ENCODE results near the gene AMBP. TPM values are rescaled to one million over a fixed set of nuclear protein-coding genes. Genes with fewer than 3 reads are reported as not detected.

Gene AMBP
- total RNA-seq, 1 experiment from 2014 or later, result not detected

DNA sequence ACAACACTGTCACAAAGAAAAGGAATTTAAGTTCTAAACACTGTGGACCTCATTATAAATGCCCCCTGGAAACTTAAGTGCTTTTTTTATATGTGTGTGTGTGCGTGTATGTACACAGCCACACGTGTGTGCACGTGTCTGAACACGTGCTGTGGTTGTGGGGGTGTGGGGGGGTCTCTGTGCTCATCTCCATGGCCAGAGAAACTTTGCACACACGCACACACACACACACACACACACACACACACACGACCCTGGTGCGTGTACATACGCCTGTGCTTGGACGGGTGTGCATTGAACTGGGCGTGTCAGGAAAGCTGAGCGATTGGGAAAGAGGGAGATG, 27.9 kb downstream of the AMBP start:
- Histone ChIP-seq H3K27me3 (ENCODE audit: insufficient read depth, low read depth) (peaks cover 96% of the 10 kb centered on the region), H3K4me2 (no peak overlapping the region), H3K4me1 (replicated peaks; ENCODE audit: insufficient read depth) (no peaks in the 10 kb centered on the region), H3K9me3 (ENCODE audit: insufficient read depth, low read depth) (no peaks in the 10 kb centered on the region), H3K36me3 (ENCODE audit: low read depth) (no peaks in the 10 kb centered on the region), H3K4me3 (no peak overlapping the region), H4K20me1 (ENCODE audit: insufficient read depth) (no peaks in the 10 kb centered on the region), H3F3A (ENCODE audit: insufficient read depth, low read depth) (no peaks in the 10 kb centered on the region), H3K9me2 (ENCODE audit: insufficient read depth) (no peaks in the 10 kb centered on the region), H3K27ac (no peak overlapping the region), H2AFZ (no peak overlapping the region), H3K79me2 (ENCODE audit: low read depth) (no peaks in the 10 kb centered on the region)
- TF ChIP-seq EZH2 (IDR thresholded peaks at IDR 0.05; ENCODE audit: low read depth), result no peak
- TF ChIP-seq, protein P1, sequence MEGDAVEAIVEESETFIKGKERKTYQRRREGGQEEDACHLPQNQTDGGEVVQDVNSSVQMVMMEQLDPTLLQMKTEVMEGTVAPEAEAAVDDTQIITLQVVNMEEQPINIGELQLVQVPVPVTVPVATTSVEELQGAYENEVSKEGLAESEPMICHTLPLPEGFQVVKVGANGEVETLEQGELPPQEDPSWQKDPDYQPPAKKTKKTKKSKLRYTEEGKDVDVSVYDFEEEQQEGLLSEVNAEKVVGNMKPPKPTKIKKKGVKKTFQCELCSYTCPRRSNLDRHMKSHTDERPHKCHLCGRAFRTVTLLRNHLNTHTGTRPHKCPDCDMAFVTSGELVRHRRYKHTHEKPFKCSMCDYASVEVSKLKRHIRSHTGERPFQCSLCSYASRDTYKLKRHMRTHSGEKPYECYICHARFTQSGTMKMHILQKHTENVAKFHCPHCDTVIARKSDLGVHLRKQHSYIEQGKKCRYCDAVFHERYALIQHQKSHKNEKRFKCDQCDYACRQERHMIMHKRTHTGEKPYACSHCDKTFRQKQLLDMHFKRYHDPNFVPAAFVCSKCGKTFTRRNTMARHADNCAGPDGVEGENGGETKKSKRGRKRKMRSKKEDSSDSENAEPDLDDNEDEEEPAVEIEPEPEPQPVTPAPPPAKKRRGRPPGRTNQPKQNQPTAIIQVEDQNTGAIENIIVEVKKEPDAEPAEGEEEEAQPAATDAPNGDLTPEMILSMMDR (conservative IDR thresholded peaks at IDR 0.05), result no peak
- CTCF ChIA-PET, result no interaction called here
- no TSS peak for BruUV-seq (replicated peaks)
- POLR2A ChIA-PET (ENCODE audit: unreplicated experiment), result no interaction called here
- intact Hi-C loops (cut with micrococcal nuclease; ENCODE audit: unreplicated experiment), result no loop called here
- no peak for DNase-seq

DNA sequence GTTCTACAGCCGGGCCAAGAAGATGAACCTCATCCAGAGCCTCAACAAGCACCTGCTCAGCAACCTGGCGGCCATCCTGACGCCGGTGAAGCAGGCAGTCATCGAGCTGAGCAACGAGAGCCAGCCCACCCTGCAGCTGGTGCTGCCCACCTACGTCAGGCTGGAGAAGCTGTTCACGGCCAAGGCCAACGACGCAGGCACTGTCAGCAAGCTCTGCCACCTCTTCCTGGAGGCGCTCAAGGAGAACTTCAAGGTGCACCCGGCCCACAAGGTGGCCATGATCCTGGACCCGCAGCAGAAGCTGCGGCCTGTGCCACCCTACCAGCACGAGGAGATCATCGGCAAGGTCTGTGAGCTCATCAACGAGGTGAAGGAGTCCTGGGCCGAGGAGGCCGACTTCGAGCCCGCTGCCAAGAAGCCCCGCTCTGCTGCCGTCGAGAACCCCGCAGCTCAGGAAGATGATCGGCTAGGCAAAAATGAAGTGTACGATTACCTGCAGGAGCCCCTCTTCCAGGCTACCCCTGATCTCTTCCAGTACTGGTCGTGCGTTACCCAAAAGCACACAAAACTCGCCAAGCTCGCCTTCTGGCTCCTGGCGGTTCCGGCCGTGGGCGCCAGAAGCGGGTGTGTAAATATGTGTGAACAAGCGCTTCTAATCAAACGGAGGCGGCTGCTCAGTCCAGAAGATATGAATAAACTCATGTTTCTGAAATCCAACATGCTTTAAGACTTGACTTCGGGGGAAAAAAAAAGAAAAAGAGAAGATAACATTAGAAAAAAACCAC, 28.5 kb downstream of the AMBP start:
- Histone ChIP-seq H2AFZ (no peak overlapping the region), H3K4me1 (replicated peaks; ENCODE audit: insufficient read depth) (no peaks in the 10 kb centered on the region), H3K9me3 (ENCODE audit: insufficient read depth, low read depth) (no peaks in the 10 kb centered on the region), H3K27ac (no peak overlapping the region), H3K4me3 (no peak overlapping the region), H3K27me3 (ENCODE audit: insufficient read depth, low read depth) (peaks cover 97% of the 10 kb centered on the region), H4K20me1 (ENCODE audit: insufficient read depth) (no peaks in the 10 kb centered on the region), H3K9me2 (ENCODE audit: insufficient read depth) (no peaks in the 10 kb centered on the region), H3K79me2 (ENCODE audit: low read depth) (no peaks in the 10 kb centered on the region), H3F3A (ENCODE audit: insufficient read depth, low read depth) (no peaks in the 10 kb centered on the region), H3K36me3 (ENCODE audit: low read depth) (no peaks in the 10 kb centered on the region), H3K4me2 (no peak overlapping the region)
- BruUV-seq (replicated peaks), result no TSS peak
- TF ChIP-seq EZH2 (IDR thresholded peaks at IDR 0.05; ENCODE audit: low read depth), result no peak
- TF ChIP-seq, protein P1 (conservative IDR thresholded peaks at IDR 0.05), result no peak
- POLR2A ChIA-PET (ENCODE audit: unreplicated experiment), result no interaction called here
- CTCF ChIA-PET, result no interaction called here
- intact Hi-C loops (cut with micrococcal nuclease; ENCODE audit: unreplicated experiment), result no loop called here
- DNase-seq, result no peak

DNA sequence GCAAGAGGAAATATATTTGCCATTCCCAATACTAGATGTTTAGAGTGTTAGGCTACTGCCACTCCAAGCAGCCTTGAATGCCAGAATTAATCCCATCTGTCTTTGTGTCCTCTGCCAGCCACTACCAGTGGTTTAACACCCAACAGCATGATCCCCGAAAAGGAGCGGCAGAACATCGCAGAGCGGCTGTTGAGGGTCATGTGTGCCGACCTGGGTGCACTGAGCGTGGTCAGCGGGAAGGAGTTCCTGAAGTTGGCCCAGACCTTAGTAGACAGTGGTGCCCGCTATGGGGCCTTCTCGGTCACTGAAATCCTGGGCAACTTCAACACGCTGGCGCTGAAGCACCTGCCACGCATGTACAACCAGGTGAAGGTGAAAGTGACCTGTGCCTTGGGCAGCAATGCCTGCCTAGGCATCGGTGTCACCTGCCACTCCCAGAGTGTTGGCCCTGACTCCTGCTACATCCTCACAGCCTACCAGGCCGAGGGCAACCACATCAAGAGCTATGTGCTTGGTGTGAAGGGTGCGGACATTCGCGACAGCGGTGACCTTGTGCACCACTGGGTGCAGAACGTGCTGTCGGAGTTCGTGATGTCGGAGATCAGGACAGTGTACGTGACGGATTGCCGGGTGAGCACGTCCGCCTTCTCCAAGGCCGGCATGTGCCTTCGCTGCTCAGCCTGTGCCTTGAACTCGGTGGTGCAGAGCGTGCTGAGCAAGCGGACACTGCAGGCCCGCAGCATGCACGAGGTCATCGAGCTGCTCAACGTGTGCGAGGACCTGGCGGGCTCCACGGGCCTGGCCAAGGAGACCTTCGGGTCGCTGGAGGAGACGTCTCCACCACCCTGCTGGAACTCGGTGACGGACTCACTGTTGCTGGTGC, 29.3 kb downstream of the AMBP start:
- DNase-seq, result no peak
- Histone ChIP-seq H3K9me3 (ENCODE audit: insufficient read depth, low read depth) (no peaks in the 10 kb centered on the region), H3K9me2 (ENCODE audit: insufficient read depth) (no peaks in the 10 kb centered on the region), H3K36me3 (ENCODE audit: low read depth) (no peaks in the 10 kb centered on the region), H2AFZ (no peak overlapping the region), H3K27me3 (ENCODE audit: insufficient read depth, low read depth) (peaks cover 93% of the 10 kb centered on the region), H3K4me1 (replicated peaks; ENCODE audit: insufficient read depth) (no peaks in the 10 kb centered on the region), H3F3A (ENCODE audit: insufficient read depth, low read depth) (no peaks in the 10 kb centered on the region), H3K27ac (no peak overlapping the region), H3K79me2 (ENCODE audit: low read depth) (no peaks in the 10 kb centered on the region), H3K4me3 (no peak overlapping the region), H4K20me1 (ENCODE audit: insufficient read depth) (no peaks in the 10 kb centered on the region), H3K4me2 (no peak overlapping the region)
- no TSS peak for BruUV-seq (replicated peaks)
- TF ChIP-seq, protein P1 (conservative IDR thresholded peaks at IDR 0.05), result no peak
- CTCF ChIA-PET, result no interaction called here
- POLR2A ChIA-PET (ENCODE audit: unreplicated experiment), result no interaction called here
- intact Hi-C loops (cut with micrococcal nuclease; ENCODE audit: unreplicated experiment), result no loop called here

Measured in PC-9 (cell line).